ENCODE results near the gene ENOSF1. TPM values are rescaled to one million over a fixed set of nuclear protein-coding genes. Genes with fewer than 3 reads are reported as not detected.
"Not testable (repeated sequence)": the region's sequence is repeated elsewhere in the genome, so short reads cannot be mapped to it uniquely, and the experiment has no call there.

The ENOSF1 gene
- total RNA-seq, 1 donor from 2014 or later: 77.4 TPM

- DNase-seq (ENCODE audit: low spot score): peak; percentile 26
- no peak for ATAC-seq
Measured at GRCh38 chr18:708096-708495, 4.3 kb downstream of the ENOSF1 start.

- ATAC-seq: no peak
Measured at GRCh38 chr18:706405-706804, 6.0 kb downstream of the ENOSF1 start.

GRCh38 chr18:703213-703967, 9.0 kb downstream of the ENOSF1 start:
- peak; percentile 10 for DNase-seq (ENCODE audit: low spot score)
- ATAC-seq: peak; percentile 13

More at GRCh38 chr18:706405-706804, 6.0 kb downstream of the ENOSF1 start:
- DNase-seq (ENCODE audit: low spot score): peak; percentile 8

GRCh38 chr18:697800-698199, 14.6 kb downstream of the ENOSF1 start:
- DNase-seq (ENCODE audit: low spot score) (no peak), ATAC-seq (no peak)

GRCh38 chr18:697012-697411, 15.4 kb downstream of the ENOSF1 start:
- ATAC-seq (no peak), DNase-seq (ENCODE audit: low spot score) (no peak)

GRCh38 chr18:693466-694187, 18.8 kb downstream of the ENOSF1 start:
- no peak for DNase-seq (ENCODE audit: low spot score)
- no peak for ATAC-seq

GRCh38 chr18:692824-693223, 19.6 kb downstream of the ENOSF1 start:
- ATAC-seq: no peak
- no peak for DNase-seq (ENCODE audit: low spot score)

GRCh38 chr18:688323-688722, 24.1 kb downstream of the ENOSF1 start:
- DNase-seq (ENCODE audit: low spot score) (no peak), ATAC-seq (peak; percentile 11)

GRCh38 chr18:686339-687111, 25.9 kb downstream of the ENOSF1 start:
- ATAC-seq (no peak), DNase-seq (ENCODE audit: low spot score) (no peak)

GRCh38 chr18:685438-685837, 27.0 kb downstream of the ENOSF1 start:
- no peak for ATAC-seq

GRCh38 chr18:683531-683930, 28.9 kb downstream of the ENOSF1 start:
- ATAC-seq: peak; percentile 54
- DNase-seq (ENCODE audit: low spot score): no peak

More at GRCh38 chr18:685438-685837, 27.0 kb downstream of the ENOSF1 start:
- no peak for DNase-seq (ENCODE audit: low spot score)

- no peak for DNase-seq (ENCODE audit: low spot score)
- peak; percentile 36 for ATAC-seq
Measured at GRCh38 chr18:682833-683232, 29.6 kb downstream of the ENOSF1 start.

GRCh38 chr18:682416-682815, 30.0 kb downstream of the ENOSF1 start:
- ATAC-seq; DNase-seq (ENCODE audit: low spot score): not testable (repeated sequence)

- no peak for DNase-seq (ENCODE audit: low spot score)
- ATAC-seq: no peak
Measured at GRCh38 chr18:681985-682384, 30.4 kb downstream of the ENOSF1 start.

- DNase-seq (ENCODE audit: low spot score): no peak
- ATAC-seq: no peak
Measured at GRCh38 chr18:680392-680791, 32.0 kb downstream of the ENOSF1 start.

GRCh38 chr18:679516-679915, 32.9 kb downstream of the ENOSF1 start:
- DNase-seq (ENCODE audit: low spot score) (no peak), ATAC-seq (no peak)

- ATAC-seq (no peak), DNase-seq (ENCODE audit: low spot score) (no peak)
Measured at GRCh38 chr18:678482-679182, 33.8 kb downstream of the ENOSF1 start.

GRCh38 chr18:677951-678381, 34.5 kb downstream of the ENOSF1 start:
- DNase-seq (ENCODE audit: low spot score) (no peak), ATAC-seq (no peak)

GRCh38 chr18:677145-677544, 35.3 kb downstream of the ENOSF1 start:
- DNase-seq (ENCODE audit: low spot score): no peak

GRCh38 chr18:676736-677135, 35.7 kb downstream of the ENOSF1 start:
- ATAC-seq: no peak
- no peak for DNase-seq (ENCODE audit: low spot score)

More at GRCh38 chr18:677145-677544, 35.3 kb downstream of the ENOSF1 start:
- no peak for ATAC-seq

- DNase-seq (ENCODE audit: low spot score): no peak
- no peak for ATAC-seq
Measured at GRCh38 chr18:676069-676468, 36.4 kb downstream of the ENOSF1 start.
